ENCODE results near the gene C1QL1. TPM values are rescaled to one million over a fixed set of nuclear protein-coding genes. Genes with fewer than 3 reads are reported as not detected.

Gene C1QL1
- polyA plus RNA-seq, 1 donor (not counting 4 experiments of a cell fraction or from before 2014, with no cell fraction given): 0.04 TPM

- no peak overlapping the region for H3K4me2 ChIP-seq (ENCODE audit: control insufficient read depth, extremely low read depth, insufficient read depth, low read depth, low read length)
- H3K4me3 ChIP-seq (ENCODE audit: control insufficient read depth in 2 of 3, extremely low read depth in 1 of 3, insufficient read depth in 2 of 3, low read depth in 1 of 3, low read length in 3 of 3): no peak overlapping the region
- no peak overlapping the region for H3K27ac ChIP-seq (ENCODE audit: control insufficient read depth, insufficient read depth, low read length)
- no peaks in the 10 kb centered on the region for H3K9me3 ChIP-seq (ENCODE audit: control insufficient read depth, low read depth, low read length)
- H3K4me1 ChIP-seq (ENCODE audit: control insufficient read depth, extremely low read depth, insufficient read depth, low read length): no peaks in the 10 kb centered on the region
- H3K27me3 ChIP-seq (ENCODE audit: control insufficient read depth, extremely low read depth, insufficient read depth, low read length): peaks cover 3% of the 10 kb centered on the region
- DNase-seq (ENCODE audit: low read depth, low spot score) (no peak), FAIRE-seq (no peak)
- no peaks in the 10 kb centered on the region for H3K36me3 ChIP-seq (ENCODE audit: control insufficient read depth in 2 of 2, extremely low read depth in 1 of 2, insufficient read depth in 2 of 2, low read length in 2 of 2)
- H3K9ac ChIP-seq (ENCODE audit: control insufficient read depth, extremely low read depth, insufficient read depth, low read length): no peak overlapping the region
- no peaks in the 10 kb centered on the region for H3K9me1 ChIP-seq (ENCODE audit: control insufficient read depth, extremely low read depth, insufficient read depth, low read length)
- TF ChIP-seq EZH2 (IDR thresholded peaks at IDR 0.05; ENCODE audit: low read length): no peak
- no peak for TF ChIP-seq CTCF (optimal IDR thresholded peaks at IDR 0.05 in 1 of 3, IDR thresholded peaks at IDR 0.05 in 1 of 3, conservative IDR thresholded peaks at IDR 0.05 in 1 of 3; ENCODE audit: extremely low read depth in 1 of 3, insufficient read depth in 2 of 3, low read length in 3 of 3)
- no peaks in the 10 kb centered on the region for H4K20me1 ChIP-seq (ENCODE audit: control insufficient read depth, extremely low read depth, insufficient read depth, low read length)
- dilution Hi-C loops (cut with MboI; ENCODE audit: extremely low pct_ligation_motif_present, low sequenced_read_pairs): loop anchor here (25.0 kb wide), 1 partner anchor 99 kb away; the partner anchor contains the start of gene GFAP
- no peaks in the 10 kb centered on the region for H3K79me2 ChIP-seq (ENCODE audit: control insufficient read depth, insufficient read depth, low read length)
- H2AFZ ChIP-seq (ENCODE audit: control insufficient read depth, low read length): no peak overlapping the region
These were observed 43.7 kb upstream of the C1QL1 start for GRCh38 chr17:45011767-45012166.

- no peaks in the 10 kb centered on the region for H3K9me3 ChIP-seq (ENCODE audit: control insufficient read depth, low read depth, low read length)
- peaks cover 8% of the 10 kb centered on the region for H3K27me3 ChIP-seq (ENCODE audit: control insufficient read depth, extremely low read depth, insufficient read depth, low read length)
- no peaks in the 10 kb centered on the region for H3K4me1 ChIP-seq (ENCODE audit: control insufficient read depth, extremely low read depth, insufficient read depth, low read length)
- TF ChIP-seq EZH2 (IDR thresholded peaks at IDR 0.05; ENCODE audit: low read length): no peak
- no peak for TF ChIP-seq CTCF (optimal IDR thresholded peaks at IDR 0.05 in 1 of 3, IDR thresholded peaks at IDR 0.05 in 1 of 3, conservative IDR thresholded peaks at IDR 0.05 in 1 of 3; ENCODE audit: extremely low read depth in 1 of 3, insufficient read depth in 2 of 3, low read length in 3 of 3)
- no peak overlapping the region for H3K4me2 ChIP-seq (ENCODE audit: control insufficient read depth, extremely low read depth, insufficient read depth, low read depth, low read length)
- H3K4me3 ChIP-seq (ENCODE audit: control insufficient read depth in 2 of 3, extremely low read depth in 1 of 3, insufficient read depth in 2 of 3, low read depth in 1 of 3, low read length in 3 of 3): no peak overlapping the region
- H3K79me2 ChIP-seq (ENCODE audit: control insufficient read depth, insufficient read depth, low read length): no peaks in the 10 kb centered on the region
- H2AFZ ChIP-seq (ENCODE audit: control insufficient read depth, low read length): no peak overlapping the region
- DNase-seq (ENCODE audit: low read depth, low spot score) (no peak), FAIRE-seq (no peak)
- no peak overlapping the region for H3K27ac ChIP-seq (ENCODE audit: control insufficient read depth, insufficient read depth, low read length)
- no peaks in the 10 kb centered on the region for H3K36me3 ChIP-seq (ENCODE audit: control insufficient read depth in 2 of 2, extremely low read depth in 1 of 2, insufficient read depth in 2 of 2, low read length in 2 of 2)
- no peak overlapping the region for H3K9ac ChIP-seq (ENCODE audit: control insufficient read depth, extremely low read depth, insufficient read depth, low read length)
- H3K9me1 ChIP-seq (ENCODE audit: control insufficient read depth, extremely low read depth, insufficient read depth, low read length): no peaks in the 10 kb centered on the region
- dilution Hi-C loops (cut with MboI; ENCODE audit: extremely low pct_ligation_motif_present, low sequenced_read_pairs): loop anchor here (25.0 kb wide), 1 partner anchor 98 kb away; the partner anchor contains the start of gene GFAP
- no peaks in the 10 kb centered on the region for H4K20me1 ChIP-seq (ENCODE audit: control insufficient read depth, extremely low read depth, insufficient read depth, low read length)
These were observed 41.8 kb upstream of the C1QL1 start for GRCh38 chr17:45009676-45010467.
